OCI-LY3 (cell line): Measurements from ENCODE around the gene MGAT3.

Experiments used
- H2AFZ ChIP-seq: fragments of 200-600, 300-600 bp; shearing (Covaris generic); 2 replicates; pipeline ENCODE4 v1.6.0; 2014; ENCODE audit warnings: antibody characterized with exemption, low read depth, low read length
- H3K27ac ChIP-seq: fragments of 200-600, 300-600 bp; sonication (generic); 2 replicates; pipeline ENCODE4 v1.5.1; 2014; ENCODE audit warnings: mild to moderate bottlenecking, low read length, moderate library complexity, mixed read lengths
- H3K27me3 ChIP-seq: fragments of 200-600, 300-600 bp; sonication (generic); 2 replicates; pipeline ENCODE4 v1.6.1; 2014; ENCODE audit warnings: low read depth, low read length, mixed read lengths
- H3K36me3 ChIP-seq: fragments of 200-600, 300-600 bp; sonication (generic); replicated peaks from 2 replicates; pipeline ENCODE3; 2014; ENCODE audit warnings: low read depth, low read length, mixed read lengths
- H3K4me1 ChIP-seq: fragments of 300-600, 200-600 bp; sonication (generic); 2 replicates; pipeline ENCODE4 v1.6.1; 2014; ENCODE audit warnings: low read length, mixed read lengths
- H3K4me2 ChIP-seq: fragments of 200-600, 300-600 bp; sonication (generic); 2 replicates; pipeline ENCODE4 v1.6.1; 2014; ENCODE audit warnings: low read length, mixed read lengths
- H3K4me3 ChIP-seq: fragments of 300-600, 200-600 bp; sonication (generic); 2 replicates; pipeline ENCODE4 v1.5.1; 2014; ENCODE audit warnings: antibody characterized with exemption, mild to moderate bottlenecking, low read length, moderate library complexity
- H3K79me2 ChIP-seq: fragments of 300-600, 200-600 bp; shearing (Covaris generic); 2 replicates; pipeline ENCODE4 v1.6.1; 2014; ENCODE audit warnings: mild to moderate bottlenecking, low read length, mixed read lengths
- H3K9ac ChIP-seq: fragments of 300-600, 200-600 bp; shearing (Covaris generic); 2 replicates; pipeline ENCODE4 v1.6.0; 2014; ENCODE audit warnings: mild to moderate bottlenecking, low read length, moderate library complexity
- H3K9me3 ChIP-seq: fragments of 200-600, 300-600 bp; shearing (Covaris generic); 2 replicates; pipeline ENCODE4 v1.6.1; 2014; ENCODE audit warnings: low read length, mixed read lengths; ENCODE audit not compliant: insufficient read depth
- H4K20me1 ChIP-seq: fragments of 200-600, 300-600 bp; sonication (generic); 2 replicates; pipeline ENCODE4 v1.6.1; 2016; ENCODE audit warnings: low read length, mixed read lengths; ENCODE audit not compliant: insufficient read depth
- EZH2phosphoT487 ChIP-seq: fragments of 200-600 bp; shearing (Covaris generic); IDR thresholded peaks from 2 replicates; pipeline ENCODE4 v1.6.1; 2018; ENCODE audit warnings: antibody characterized with exemption, mixed run types, low read depth
- TF ChIP-seq, protein P1 (sequence below): fragments of 200-600, 300-600 bp; sonication (generic); IDR thresholded peaks from 2 replicates; pipeline ENCODE4 v1.5.1; 2014; ENCODE audit warnings: antibody characterized with exemption, low read length, low read depth

Gene MGAT3

DNA sequence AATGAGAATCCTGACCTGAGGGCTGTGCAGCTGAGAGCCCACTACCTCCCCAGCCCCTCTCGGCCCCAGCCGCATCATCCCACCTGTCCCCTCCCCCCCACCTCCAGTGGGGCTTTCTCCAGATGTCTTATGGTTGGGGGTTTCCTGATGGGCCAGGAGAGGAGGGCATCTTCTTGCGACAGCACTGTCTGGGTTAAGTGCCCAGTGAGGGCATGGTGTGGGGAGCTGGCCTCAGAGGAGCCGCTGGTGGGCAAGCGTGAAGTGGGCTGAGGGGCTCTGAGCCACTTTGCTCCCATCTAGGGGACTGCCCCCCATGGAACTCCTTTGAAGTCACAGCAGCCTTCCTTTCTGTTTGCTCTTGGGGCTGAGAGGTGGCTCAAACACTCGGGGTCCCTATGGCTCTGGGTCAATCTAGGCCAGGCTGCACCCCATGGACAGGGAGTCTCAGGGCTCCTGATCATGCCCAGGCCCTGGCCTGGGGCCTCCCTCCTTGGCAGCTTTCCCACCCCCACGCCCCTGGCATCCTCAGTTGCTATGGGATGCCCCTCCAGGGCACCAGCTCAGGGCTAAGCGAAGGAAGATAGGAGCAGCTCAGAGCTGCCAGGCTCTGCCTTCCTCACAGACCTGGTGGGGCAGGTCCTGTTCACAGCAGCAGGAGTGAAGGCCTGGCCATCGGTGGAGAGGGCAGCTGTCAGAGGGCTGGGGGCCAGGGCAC is 34.3 kb downstream of the MGAT3 start:
- H3K9me3 ChIP-seq = no peaks in the 10 kb centered on the region
- H3K79me2 ChIP-seq = peaks cover 39% of the 10 kb centered on the region
- no peak for TF ChIP-seq EZH2phosphoT487
- TF ChIP-seq, protein P1, sequence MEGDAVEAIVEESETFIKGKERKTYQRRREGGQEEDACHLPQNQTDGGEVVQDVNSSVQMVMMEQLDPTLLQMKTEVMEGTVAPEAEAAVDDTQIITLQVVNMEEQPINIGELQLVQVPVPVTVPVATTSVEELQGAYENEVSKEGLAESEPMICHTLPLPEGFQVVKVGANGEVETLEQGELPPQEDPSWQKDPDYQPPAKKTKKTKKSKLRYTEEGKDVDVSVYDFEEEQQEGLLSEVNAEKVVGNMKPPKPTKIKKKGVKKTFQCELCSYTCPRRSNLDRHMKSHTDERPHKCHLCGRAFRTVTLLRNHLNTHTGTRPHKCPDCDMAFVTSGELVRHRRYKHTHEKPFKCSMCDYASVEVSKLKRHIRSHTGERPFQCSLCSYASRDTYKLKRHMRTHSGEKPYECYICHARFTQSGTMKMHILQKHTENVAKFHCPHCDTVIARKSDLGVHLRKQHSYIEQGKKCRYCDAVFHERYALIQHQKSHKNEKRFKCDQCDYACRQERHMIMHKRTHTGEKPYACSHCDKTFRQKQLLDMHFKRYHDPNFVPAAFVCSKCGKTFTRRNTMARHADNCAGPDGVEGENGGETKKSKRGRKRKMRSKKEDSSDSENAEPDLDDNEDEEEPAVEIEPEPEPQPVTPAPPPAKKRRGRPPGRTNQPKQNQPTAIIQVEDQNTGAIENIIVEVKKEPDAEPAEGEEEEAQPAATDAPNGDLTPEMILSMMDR = no peak
- peaks cover 38% of the 10 kb centered on the region for H3K36me3 ChIP-seq
- H3K4me2 ChIP-seq = no peak overlapping the region
- H2AFZ ChIP-seq = no peak overlapping the region
- H3K4me1 ChIP-seq = peaks cover 19% of the 10 kb centered on the region
- no peak overlapping the region for H3K4me3 ChIP-seq
- no peak overlapping the region for H3K27ac ChIP-seq
- H3K27me3 ChIP-seq = no peaks in the 10 kb centered on the region
- H4K20me1 ChIP-seq = peaks cover 62% of the 10 kb centered on the region
- no peak overlapping the region for H3K9ac ChIP-seq

DNA sequence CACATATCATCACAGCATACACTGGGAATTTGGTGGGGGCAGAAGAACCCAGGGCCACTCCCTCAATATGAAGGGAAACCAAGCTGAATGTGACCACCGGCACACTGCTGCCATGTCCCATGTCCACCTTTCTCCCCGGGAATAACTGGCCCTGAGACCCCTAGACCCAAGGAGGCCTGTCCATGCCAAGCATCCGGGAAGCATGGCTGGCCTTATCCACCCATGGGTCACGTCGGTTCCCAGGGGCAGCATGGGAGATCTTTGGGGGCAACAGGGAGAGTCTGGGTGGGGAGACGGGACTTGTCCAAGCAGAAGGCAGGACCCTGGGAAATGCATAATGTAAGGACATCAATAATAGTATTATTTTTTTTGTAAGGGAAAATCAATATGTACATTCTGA is 34.9 kb downstream of the MGAT3 start:
- Histone ChIP-seq H3K27ac (no peak overlapping the region), H2AFZ (no peak overlapping the region), H3K4me2 (no peak overlapping the region), H3K4me1 (peaks cover 22% of the 10 kb centered on the region), H3K4me3 (no peak overlapping the region), H3K9ac (no peak overlapping the region), H3K9me3 (no peaks in the 10 kb centered on the region), H3K36me3 (peaks cover 38% of the 10 kb centered on the region), H4K20me1 (peaks cover 57% of the 10 kb centered on the region), H3K27me3 (no peaks in the 10 kb centered on the region), H3K79me2 (peaks cover 38% of the 10 kb centered on the region)
- TF ChIP-seq, protein P1 = no peak
- no peak for TF ChIP-seq EZH2phosphoT487

GRCh38 chr22:39492186-39492585 is 35.4 kb downstream of the MGAT3 start:
- Histone ChIP-seq H3K4me2 (no peak overlapping the region), H3K27ac (no peak overlapping the region), H3K4me1 (peaks cover 22% of the 10 kb centered on the region), H3K27me3 (no peaks in the 10 kb centered on the region), H3K36me3 (peaks cover 36% of the 10 kb centered on the region), H2AFZ (no peak overlapping the region), H3K4me3 (no peak overlapping the region), H3K9ac (no peak overlapping the region), H3K79me2 (peaks cover 33% of the 10 kb centered on the region), H3K9me3 (no peaks in the 10 kb centered on the region), H4K20me1 (peaks cover 52% of the 10 kb centered on the region)
- TF ChIP-seq, protein P1 = no peak
- TF ChIP-seq EZH2phosphoT487 = no peak

- H3K27ac ChIP-seq = no peak overlapping the region
- H3K4me2 ChIP-seq = no peak overlapping the region
Observed at GRCh38 chr22:39493759-39494158, 36.9 kb downstream of the MGAT3 start.

More at GRCh38 chr22:39493759-39494158, 36.9 kb downstream of the MGAT3 start:
- no peaks in the 10 kb centered on the region for H3K27me3 ChIP-seq
- no peak for TF ChIP-seq EZH2phosphoT487
- TF ChIP-seq, protein P1 = no peak
- peaks cover 40% of the 10 kb centered on the region for H4K20me1 ChIP-seq
- H3K79me2 ChIP-seq = peaks cover 20% of the 10 kb centered on the region
- H3K4me3 ChIP-seq = no peak overlapping the region
- no peak overlapping the region for H3K9ac ChIP-seq
- peaks cover 21% of the 10 kb centered on the region for H3K36me3 ChIP-seq
- H3K9me3 ChIP-seq = no peaks in the 10 kb centered on the region
- no peak overlapping the region for H2AFZ ChIP-seq
- peaks cover 22% of the 10 kb centered on the region for H3K4me1 ChIP-seq
